ENCODE data around the gene OTP. TPM values are rescaled to one million over a fixed set of nuclear protein-coding genes. Genes with fewer than 3 reads are reported as not detected.

OTP gene
- total RNA-seq, 4 donors from 2014 or later = not detected

DNA sequence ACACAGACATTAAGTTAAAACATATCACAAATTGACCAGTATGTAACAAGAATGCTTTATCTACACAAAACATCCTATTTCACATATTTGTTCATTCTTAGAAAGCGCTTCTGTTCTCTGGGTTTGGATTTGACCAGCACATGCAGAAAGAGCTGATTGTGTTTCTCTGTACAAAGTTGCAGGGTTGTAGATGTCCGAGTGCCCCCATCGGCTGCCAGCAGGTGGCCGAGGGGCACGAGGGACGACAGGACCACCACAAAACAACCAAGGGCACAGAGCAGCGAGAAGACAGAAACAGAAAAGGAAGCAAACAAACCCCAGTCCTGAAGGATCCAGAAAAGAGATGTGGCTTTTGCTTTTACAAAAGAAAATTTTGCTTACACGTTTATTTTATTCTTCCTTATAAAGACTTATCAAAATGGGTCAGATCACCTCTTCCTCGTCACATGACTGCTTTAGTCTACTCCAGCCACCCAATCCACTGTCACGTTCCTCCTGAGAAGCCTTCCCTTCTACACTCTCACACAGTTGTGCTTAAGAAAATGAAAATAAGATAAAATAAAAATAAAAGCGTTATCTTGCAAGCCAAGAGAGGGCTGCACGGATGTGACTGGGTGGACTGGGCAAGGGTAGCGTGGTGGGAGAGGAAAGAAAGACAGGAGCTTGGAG is 9.5 kb downstream of the OTP start:
- Histone ChIP-seq H3K4me3 (peak overlapping the region in 1 of 4 donors; percentile 18), H3K4me1 (peaks cover 7 to 14% of the 10 kb centered on the region in 2 donors), H3K27ac (no peak overlapping the region), H3K9me3 (no peaks in the 10 kb centered on the region), H3K27me3 (peaks cover 88 to 99% (median 89%) of the 10 kb centered on the region in 3 donors), H3K36me3 (no peaks in the 10 kb centered on the region)
- intact Hi-C loops (cut with DNase I; ENCODE audit: low total_unique reads) = no loop called here
- TF ChIP-seq POLR2A (IDR thresholded peaks at IDR 0.05) (no peak), CTCF (IDR thresholded peaks at IDR 0.05 in 4 of 5, conservative IDR thresholded peaks at IDR 0.05 in 1 of 5) (no peak)
- in situ Hi-C loops (cut with MboI; ENCODE audit: low sequenced_read_pairs in 4 of 4) = no loop called here
- DNase-seq (no peak), ATAC-seq (no peak)

DNA sequence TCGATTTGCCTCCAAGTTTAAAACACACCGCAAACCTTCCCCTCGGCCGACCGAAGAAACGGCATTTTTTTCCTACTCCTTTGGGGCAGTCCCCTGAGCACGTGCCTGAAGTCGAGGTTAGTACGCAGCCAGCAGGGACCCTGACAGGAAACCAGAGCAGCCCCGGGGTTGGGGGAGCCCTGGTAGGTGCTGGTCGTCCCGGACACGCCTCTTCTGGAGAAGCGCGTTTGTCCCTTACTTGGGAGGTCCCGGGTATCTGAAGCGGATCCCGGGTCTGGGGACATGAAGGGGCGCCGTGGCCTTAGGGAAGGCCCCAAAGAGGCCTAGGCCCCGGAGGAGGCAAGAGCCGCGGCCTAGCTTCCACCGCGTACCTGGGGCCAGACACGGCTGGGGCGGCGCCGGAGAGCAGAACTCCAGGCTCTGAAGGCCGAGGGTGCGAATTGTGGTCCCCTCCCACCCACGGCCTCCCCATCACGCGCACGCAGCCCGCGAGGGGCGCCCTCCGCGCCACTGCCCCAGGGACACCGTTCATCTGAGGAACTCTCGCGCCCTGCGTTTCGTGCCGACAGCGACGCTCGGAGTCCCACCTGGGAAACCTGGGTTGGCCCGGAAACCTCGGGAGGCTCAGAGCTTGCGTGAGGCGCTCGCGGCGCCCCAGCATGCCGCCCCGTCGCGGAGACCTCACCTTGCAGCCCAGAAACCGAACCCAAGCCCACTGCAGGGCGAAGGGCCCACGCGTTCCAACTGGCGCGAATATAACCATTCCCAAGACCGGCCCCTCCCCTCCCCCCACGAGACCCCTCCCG is 10.4 kb downstream of the OTP start:
- Histone ChIP-seq H3K27me3 (peaks cover 80 to 93% (median 87%) of the 10 kb centered on the region in 3 donors), H3K9me3 (no peaks in the 10 kb centered on the region), H3K4me1 (peaks cover 7 to 14% of the 10 kb centered on the region in 2 donors), H3K4me3 (no peak overlapping the region), H3K27ac (no peak overlapping the region), H3K36me3 (no peaks in the 10 kb centered on the region)
- no peak for DNase-seq
- no peak for ATAC-seq
- intact Hi-C loops (cut with DNase I; ENCODE audit: low total_unique reads) = no loop called here
- in situ Hi-C loops (cut with MboI; ENCODE audit: low sequenced_read_pairs in 4 of 4) = no loop called here
- TF ChIP-seq CTCF (IDR thresholded peaks at IDR 0.05 in 4 of 5, conservative IDR thresholded peaks at IDR 0.05 in 1 of 5) (no peak), POLR2A (IDR thresholded peaks at IDR 0.05) (no peak)

GRCh38 chr5:77623203-77623740 is 15.2 kb downstream of the OTP start:
- Histone ChIP-seq H3K27ac (no peak overlapping the region), H3K4me1 (no peaks in the 10 kb centered on the region), H3K27me3 (peaks cover 33 to 58% (median 56%) of the 10 kb centered on the region in 3 donors), H3K9me3 (no peaks in the 10 kb centered on the region), H3K36me3 (no peaks in the 10 kb centered on the region), H3K4me3 (no peak overlapping the region)
- intact Hi-C loops (cut with DNase I; ENCODE audit: low total_unique reads) = no loop called here
- no peak for TF ChIP-seq CTCF (IDR thresholded peaks at IDR 0.05 in 4 of 5, conservative IDR thresholded peaks at IDR 0.05 in 1 of 5)
- no peak for TF ChIP-seq POLR2A (IDR thresholded peaks at IDR 0.05)
- in situ Hi-C loops (cut with MboI; ENCODE audit: low sequenced_read_pairs in 4 of 4) = no loop called here
- ATAC-seq (no peak), DNase-seq (no peak)

GRCh38 chr5:77621440-77621839 is 17.1 kb downstream of the OTP start:
- peaks cover 16 to 40% (median 38%) of the 10 kb centered on the region in 3 donors for H3K27me3 ChIP-seq
- ATAC-seq (no peak), DNase-seq (no peak)
- H3K27ac ChIP-seq = no peak overlapping the region
- H3K4me3 ChIP-seq = no peak overlapping the region
- in situ Hi-C loops (cut with MboI; ENCODE audit: low sequenced_read_pairs in 4 of 4) = no loop called here
- intact Hi-C loops (cut with DNase I; ENCODE audit: low total_unique reads) = no loop called here
- H3K36me3 ChIP-seq = no peaks in the 10 kb centered on the region
- H3K4me1 ChIP-seq = no peaks in the 10 kb centered on the region
- no peaks in the 10 kb centered on the region for H3K9me3 ChIP-seq
- TF ChIP-seq CTCF (IDR thresholded peaks at IDR 0.05 in 4 of 5, conservative IDR thresholded peaks at IDR 0.05 in 1 of 5) (no peak), POLR2A (IDR thresholded peaks at IDR 0.05) (no peak)

Data from gastrocnemius medialis (tissue), 4 donors.